HG02884 (cell line): ENCODE data around the gene CTNND2.

Experiments used
- ATAC-seq: cut with Tn5 transposase; IDR thresholded peaks from one replicate; pipeline ENCODE4 v1.9.1; 2021; ENCODE audit warnings: mild to moderate bottlenecking, moderate library complexity; ENCODE audit not compliant: unreplicated experiment

CTNND2 gene

DNA sequence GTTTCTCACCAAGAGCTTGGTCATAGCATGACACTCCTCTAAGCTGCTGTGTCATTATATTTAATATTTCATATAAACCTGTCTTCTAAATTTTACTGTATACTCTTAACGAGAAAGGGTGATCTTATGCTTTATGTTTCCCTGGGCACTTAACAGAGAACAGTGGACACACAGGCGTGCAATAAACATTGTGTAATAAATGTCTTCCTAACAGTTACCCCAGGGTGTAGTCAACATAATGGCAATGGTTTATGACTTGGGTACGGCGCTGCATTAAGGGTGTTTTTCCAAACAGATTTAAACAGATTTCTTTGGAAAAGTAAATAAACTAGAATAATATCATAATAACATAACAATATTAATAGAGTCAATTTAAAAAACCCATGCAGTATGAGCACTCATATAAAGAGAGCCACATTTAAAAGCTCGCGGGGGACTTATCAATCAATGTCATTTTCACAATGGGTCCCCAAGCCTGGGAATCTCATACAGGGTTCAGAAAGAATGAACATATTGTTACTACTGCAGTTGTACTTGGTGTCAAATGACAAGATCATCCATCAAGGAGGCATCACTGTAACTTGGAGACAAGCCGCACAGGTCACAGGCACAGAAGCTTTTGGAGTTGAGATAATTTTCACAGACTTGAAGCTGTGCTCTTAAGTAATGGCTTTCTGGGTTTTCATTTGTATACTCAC, 376.4 kb downstream of the CTNND2 start:
- no peak for ATAC-seq

DNA sequence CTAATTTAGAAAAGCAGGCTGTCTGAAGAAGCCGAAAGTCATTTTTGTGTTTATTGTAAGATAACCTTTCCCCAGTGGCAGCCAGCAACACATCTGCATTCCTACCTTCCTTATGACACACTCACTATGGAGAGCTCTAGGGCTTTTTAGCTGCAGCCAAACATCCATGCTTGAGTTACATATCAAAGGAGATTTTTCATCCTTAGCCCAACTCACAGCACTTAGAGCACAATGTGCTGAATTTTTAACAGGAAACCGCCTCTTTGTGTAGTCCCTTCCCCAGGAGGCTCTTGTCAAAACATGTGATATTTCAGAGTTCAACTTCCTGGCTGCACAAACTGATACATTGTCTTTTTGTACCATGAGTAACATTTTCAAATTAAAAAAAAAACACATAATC, 379.2 kb downstream of the CTNND2 start:
- no peak for ATAC-seq

DNA sequence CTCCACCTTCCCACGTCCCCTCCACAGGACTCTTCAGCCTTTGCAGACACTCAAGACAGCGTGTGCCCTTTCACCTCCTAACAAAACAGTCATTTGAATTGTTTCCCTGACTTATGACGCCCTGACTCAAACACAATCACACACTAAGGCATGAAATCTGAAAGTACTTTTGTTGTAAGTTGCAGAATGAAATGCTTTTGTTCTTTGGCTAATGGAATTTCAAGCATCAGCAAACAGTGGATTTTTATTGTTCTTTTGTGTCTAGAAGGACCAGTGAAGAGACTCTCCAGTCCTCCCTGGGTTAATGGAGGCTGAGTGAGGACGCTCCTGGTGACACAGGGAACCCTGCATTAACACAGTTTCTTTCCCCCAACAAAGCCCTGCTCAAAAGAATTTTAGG, 380.1 kb downstream of the CTNND2 start:
- ATAC-seq = no peak

DNA sequence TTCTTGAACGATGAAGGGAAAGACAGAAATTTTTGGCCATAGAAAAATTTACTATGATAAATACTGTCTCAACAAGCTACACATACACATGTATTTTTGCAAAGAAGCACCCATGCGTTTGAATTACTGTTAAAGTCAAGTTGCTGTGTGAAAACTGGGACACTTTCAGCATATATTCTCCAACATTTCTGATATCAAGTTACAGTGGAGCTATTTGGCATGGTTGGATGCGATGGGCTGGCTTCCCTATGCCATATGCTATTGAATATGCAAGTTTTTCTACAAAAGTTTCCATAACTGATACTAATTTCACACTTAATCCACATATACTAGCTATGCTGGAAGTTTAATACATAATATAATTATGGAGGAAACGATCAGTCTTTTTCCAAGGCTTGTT, 381.4 kb downstream of the CTNND2 start:
- no peak for ATAC-seq

DNA sequence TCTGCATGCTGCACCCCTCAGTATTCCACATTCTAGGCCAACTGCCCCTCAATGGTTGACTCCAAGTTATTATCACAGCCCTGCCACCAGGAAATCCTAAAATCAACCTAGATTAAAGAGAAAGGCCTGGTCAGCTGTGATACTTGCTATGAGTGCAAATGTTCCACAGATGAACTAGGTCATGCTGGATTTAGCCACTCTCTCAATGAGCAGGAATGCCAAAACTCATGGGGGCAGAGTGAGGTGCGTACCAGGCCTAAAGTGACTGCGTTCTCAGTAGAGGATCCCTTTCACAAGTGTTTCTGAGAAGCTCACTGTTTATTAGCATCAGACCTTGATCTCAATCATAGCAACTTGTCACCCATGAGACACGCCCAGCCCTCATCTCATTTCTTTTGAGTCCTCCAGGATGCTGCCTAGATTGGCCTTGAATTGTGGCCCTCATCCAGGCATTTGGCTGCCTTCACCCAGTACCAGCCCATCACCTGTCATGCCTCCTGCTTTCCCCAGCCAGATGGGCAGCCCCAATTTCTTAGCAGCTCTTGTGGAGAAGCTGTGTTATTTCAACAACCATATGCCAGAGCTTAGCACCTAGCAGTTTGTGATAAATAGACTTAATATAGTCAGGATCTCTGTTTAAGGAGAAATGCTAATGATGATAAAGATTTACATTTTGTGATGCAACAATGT, 383.9 kb downstream of the CTNND2 start:
- ATAC-seq = no peak

DNA sequence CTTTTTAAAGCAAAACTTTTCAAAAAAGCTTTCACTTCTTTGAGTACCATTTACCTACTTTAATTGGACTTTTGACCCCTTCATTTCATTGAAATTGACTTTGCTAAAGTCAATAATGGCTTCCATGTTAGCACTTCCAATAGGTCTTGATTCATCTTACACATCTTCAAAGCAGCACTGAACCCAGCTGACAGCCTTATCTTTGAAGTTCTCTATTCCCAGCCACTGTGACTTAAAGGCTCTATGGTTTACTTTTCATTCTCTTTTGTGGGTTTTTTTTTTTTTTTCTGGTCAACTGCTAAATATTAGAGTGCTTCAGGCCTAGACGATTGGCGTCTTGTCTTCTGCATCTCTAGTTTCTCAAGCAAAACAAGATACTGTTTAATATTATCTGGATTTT, 385.0 kb downstream of the CTNND2 start:
- no peak for ATAC-seq

DNA sequence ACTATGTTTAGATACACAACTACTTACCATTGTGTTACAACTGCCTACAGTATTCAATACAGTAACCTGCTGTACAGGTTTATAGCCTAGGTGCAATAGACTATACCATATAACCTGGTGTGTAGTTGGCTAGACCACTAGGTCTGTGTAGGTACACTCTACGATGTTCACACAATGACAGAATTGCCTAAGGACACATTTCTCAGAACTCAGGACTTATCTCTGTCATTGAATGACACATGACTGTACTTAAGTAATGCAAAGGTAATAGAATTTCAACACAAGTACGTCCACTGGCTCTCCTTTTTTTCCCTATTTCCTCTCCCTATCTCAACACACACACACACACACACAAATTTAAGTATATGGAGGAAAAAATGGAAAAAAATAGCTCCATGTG, 385.6 kb downstream of the CTNND2 start:
- ATAC-seq = no peak

DNA sequence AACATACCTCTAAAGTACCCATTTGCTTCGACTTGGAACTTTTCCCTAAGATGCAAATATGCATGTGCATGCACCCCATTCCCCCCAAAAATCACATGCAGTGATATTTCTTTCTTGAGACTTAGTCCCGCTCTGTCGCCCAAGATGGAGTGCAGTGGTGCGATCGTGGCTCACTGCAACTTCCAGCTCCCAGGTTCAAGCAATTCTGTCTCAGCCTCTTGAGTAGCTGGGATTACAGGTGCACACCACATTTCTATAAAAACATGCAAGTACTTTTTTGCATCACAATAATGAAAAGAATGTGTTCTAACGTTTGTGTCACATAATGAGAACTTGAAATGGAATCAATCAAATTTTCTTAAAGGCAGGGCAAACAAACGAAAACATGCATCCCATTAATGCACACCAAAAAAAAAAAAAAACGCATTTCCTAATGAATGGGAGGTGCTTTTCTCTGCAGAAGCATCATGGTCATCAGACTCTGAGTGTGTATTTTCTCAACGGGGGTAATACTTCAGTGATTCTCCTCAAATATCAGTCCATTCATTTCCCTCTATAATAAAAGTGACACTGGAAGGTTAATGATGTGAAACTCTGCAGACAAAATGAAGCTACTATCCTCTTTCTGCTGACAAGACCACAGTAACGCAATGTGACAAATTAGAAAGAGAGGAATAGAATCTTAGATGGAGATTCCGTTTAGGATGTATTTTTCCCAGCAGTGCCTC, 389.4 kb downstream of the CTNND2 start:
- no peak for ATAC-seq

DNA sequence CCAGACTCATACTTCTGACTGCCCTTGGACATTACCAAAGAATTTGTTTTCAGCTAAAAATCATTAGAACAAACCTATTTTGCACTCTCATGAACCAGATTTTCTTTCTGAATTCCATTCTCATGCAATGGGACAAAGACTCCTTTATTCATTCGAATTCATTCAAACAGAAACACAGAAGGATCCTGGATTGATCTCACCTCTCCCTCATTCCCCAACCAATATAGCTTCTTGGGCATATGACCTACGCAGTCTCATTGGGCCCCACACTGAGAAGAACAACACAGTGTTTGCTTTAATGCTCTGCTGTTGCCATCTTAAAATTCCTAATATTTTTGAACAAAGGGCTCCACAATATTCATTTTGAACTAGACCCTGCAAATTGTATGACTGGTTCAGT, 392.4 kb downstream of the CTNND2 start:
- no peak for ATAC-seq

DNA sequence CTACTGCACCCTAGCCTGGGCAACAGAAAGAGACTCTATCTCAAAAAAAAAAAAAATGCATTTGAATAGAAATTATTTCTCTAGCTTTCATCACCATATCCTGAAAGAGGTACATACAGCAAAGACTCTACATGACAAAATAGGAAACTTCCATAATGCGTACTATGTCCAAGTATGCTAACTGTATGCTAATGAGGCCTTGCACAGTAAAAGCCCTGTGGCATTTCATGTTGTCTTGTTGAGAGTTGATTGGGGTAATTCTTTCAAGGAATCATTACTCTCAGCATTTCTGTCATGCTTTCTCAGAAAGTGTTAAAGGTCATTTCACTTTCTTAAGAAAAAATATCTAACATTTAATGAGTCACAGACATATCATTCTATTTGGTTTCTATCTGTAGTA, 393.4 kb downstream of the CTNND2 start:
- no peak for ATAC-seq

DNA sequence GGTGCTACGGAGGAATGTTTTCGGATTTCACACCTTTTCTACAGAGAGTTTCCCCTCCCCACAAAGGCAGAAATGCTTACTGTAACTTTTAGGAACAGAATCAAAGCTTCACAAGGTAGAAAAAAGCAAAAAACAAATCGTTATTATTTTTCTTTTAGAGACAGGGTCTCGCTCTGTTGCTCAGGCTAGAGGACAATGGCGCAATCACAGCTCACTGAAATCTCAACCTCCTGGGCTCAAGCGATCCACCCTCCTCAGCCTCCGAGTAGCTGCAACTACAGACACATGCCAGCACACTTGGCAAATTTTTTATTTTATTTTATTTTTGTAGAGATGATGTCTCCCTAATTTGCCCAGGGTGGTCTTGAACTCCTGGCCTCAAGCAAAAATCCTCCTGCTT, 394.5 kb downstream of the CTNND2 start:
- ATAC-seq = no peak

DNA sequence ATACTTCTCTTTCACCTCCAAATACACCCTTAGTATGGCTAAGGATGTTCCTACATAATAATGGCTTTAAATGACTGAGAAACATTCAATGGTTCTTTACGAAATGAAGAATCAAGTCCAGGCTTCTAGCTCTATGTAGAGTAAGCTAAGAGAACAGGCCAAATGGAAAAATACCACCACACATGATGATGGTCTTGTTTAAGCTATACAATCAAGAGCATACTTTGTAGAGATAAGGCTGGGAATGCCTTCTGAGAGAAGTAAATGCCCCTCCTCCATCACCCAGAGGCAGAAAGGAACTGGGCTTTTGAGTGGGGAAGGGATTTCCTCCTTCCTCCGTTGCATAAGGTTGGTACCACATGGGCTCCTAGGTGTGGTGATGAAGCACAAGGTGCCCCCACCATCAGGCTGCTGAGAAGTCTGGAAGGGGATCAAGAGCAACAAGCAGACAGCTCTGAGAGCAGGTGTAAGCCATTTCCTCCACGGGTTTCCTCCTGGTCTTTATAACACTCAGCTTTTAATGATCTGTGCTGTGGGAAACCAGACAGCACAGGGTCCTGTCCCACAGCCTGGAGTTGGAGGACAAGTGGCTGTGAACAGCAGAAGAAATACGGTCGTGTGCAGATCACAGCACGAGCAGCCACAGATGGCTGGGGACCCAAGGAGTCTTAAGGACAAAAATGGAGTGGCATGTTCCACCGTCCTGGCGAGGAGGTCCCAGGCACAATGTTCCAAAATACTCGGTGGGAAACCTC, 396.9 kb downstream of the CTNND2 start:
- ATAC-seq = no peak

DNA sequence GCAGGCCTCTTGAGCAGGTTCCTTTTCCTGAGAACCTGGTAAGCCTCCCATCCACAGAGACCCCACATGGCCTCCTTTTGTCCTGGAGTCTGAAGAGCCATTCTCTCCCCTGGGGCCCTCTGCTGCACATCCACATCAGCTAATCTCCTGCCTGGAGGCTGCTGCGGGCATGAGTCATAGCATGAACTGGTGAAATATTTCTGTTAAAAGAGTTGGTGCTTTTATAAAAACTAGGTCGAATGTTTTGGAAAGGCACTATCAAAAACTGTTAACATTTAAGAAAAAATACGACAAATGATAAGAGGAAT, 399.4 kb downstream of the CTNND2 start:
- no peak for ATAC-seq

DNA sequence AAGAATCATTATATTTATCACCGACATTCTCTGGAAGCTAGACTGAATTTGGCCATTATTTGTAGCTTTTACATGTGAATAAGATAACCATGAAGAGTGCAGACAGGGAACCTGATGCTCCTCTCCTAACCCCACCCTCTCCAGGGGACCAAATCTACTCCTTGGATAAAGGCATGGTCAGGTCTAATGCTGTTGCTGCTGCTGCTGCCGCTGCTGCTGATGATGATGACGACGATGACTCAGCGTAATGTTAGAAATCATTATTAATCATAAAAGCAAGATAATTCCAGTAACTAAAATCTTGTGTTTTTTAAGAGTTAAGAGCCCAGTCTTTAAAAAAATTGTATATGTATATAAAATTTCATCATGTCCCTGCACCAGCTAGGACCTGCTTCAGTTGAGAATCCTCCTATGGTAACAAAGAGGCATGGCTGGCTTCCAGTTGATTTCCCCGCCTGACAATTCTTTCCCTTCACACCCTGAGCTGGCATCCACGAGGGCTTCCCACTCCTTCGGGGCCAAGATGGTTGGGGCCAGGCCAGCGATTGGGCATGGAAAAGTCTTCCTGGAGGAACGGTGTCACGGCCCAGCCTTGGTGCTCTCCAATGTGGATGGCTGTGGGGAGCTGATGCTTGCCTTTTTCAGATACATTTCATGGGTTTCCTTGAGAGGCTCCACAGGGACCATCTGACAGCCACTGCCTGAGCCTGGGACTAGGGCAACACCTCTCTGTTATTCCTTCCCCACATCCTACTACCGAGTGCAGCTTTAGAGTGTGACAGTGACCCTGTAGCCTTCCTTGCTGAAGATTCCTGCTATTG, 400.0 kb downstream of the CTNND2 start:
- ATAC-seq = no peak

DNA sequence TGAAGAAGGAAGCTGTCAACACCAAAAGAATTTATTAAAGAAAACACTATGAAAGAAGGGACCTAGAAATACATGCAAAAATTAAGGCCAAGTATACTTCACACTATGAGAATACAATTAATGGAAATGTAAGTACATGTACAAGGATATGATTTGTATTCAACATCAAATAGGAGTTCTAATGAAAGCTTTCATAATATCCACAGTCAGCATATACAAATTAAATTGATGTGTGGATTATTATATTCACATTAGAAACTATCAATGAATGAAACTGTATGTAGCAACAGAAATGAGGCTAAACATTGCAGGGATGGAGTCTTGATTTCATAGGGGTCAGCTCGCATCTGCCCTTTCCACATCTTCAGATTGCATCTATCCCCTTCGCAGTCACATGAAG, 401.5 kb downstream of the CTNND2 start:
- no peak for ATAC-seq

DNA sequence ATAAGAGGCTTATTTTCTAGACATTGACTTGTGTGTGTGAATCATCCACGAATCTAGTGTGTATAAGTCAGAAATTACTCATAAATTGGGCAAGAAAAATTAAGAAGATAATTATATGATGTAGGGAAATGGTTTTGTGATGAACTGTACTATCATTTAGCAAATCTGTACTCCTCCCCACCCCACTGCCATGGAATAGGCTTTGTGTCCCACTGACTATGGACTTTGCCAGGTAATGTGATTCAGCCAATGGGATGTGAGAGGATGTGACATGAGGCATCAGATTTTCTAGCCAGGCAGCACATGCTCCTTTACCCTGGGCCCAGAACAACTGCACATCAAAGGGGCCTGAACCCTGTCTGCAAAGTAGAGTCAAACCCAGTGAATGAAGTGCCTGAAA, 406.6 kb downstream of the CTNND2 start:
- ATAC-seq = no peak

DNA sequence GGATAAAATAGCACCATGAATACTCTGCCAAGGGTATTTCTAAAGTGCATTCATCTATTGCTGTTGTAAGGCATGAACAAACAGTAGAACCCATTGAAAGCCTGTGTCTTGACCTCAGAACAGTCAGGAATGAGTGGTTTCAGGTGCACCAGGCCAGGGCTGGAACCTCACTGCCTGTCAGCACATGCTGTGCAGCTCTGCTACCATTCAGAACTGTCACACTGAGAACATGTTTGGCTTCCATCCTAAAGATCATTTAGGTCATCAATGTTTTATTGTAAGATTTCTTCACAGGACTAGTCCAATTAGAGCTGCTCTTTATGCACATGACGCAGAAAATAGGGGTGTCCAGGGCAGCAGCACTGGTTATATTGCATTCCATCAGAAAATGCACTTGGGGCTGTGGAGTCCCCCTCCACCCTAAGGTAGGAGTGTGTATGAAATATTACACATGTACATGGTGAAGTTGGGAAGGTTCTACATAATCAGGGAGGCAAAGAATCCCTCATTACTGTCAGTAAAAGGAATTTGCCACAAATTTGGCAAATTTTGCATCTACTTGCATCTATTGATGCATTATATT, 408.0 kb downstream of the CTNND2 start:
- ATAC-seq = no peak

DNA sequence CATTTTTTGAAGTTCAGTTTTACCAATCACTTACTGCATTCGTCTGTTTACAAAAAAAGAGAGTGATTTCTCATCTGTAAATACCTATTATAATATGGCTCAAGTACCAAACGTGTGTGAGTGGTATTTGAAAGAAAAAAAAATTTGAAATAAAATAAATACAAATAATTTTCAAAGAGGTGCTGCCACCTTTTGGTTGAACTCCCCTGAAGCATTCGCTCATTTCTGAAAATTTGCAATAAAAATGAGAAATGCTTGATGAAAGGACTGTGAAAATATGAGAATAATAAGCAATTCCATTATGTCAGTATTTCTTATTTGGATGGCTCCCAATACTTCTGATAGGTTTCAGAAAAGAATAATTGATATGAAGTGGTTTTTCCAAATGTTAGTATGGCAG, 409.9 kb downstream of the CTNND2 start:
- ATAC-seq = no peak

DNA sequence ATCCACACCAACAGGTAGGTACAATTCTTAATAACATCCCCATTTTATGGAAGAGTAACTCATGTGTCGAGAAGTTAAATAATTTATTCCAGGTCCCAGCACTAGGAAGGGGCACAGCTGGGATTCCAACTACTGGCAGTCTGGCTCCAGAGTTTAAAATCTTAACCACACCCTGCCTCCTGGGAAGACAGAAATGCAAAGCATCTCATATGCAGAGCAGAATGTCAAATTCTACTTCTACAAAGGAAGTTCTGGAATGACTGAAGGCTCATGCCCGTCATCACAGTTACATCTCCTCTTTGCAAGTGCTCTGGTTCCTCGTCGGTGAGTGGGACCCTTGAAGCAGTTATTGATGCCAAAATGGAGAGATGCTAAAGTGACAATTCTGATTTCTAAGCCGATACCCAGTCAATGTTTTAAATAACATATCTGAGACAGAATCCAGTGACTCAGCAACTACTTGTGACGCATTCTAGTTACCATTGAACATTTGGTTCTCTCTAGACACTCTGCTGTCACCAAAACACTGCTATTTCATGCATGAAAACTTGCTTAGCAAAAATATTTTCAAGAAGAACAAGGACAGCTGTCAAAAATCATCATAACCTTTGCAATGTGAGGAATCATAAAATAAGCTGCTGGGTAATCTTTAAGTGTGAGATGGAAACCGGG, 412.7 kb downstream of the CTNND2 start:
- ATAC-seq = no peak

DNA sequence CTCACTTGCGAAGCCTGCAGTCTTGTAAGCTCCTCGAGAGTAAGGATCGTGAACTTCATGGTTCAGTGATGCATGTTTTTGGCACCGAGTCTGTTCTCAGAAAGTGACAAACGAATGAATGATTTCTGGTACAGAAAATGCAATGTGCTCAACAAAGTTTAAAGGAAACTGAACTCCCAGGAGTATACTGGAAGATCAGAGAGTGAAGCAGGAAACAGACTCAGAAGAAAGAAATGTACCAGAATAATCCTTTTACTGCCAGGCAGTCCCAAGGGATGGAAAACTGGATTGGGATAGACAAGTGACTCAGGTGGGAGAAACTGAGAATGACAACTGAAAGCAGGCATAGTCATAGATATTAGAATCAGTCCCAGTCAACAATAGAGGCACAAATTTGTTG, 420.6 kb downstream of the CTNND2 start:
- ATAC-seq = no peak
